ENCODE results near the gene TCF12. TPM values are rescaled to one million over a fixed set of nuclear protein-coding genes. Genes with fewer than 3 reads are reported as not detected.

The TCF12 gene
- total and polyA plus RNA-seq, 8 donors = 7.7 to 67.4 (median 27.3) TPM

DNA sequence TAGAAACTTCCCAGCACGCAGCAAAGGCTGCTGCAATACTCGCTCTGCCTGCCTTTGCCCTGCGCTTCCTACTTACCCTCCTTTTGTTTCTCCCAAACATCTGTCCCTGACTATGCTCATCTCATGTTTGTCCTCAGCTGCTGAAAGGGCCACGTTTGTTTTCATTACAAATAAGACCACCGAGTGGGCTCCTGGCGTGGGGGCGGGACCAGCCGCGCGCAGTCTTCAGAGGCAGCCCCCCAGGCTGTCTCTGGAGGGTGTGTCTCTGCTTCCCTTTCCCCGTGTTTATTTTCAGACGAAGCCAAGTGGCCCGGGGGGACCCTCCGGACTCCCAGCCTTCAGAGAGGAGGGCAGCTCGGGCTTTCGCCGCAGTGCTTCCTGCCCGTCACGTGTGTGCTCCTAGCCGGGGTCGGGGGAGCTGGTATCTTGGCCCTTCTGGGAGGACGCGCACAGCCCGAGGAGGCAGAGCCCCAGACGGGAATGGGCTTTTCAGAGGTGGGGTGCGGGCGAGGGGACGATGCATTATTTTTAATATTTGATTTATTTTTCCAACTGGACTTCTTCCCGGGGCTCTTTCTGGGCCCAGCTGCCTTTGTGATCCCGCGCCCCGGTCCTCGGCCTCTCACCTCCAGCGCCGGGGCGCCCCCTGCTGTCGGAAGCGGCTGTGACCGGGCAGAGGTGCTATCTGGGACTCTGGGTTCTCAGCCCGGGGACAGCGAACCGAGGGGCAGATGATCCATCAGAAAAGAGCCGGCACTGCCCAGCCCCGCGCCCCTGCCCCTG lies 387.9 kb downstream of the TCF12 start:
- FAIRE-seq = no peak
- Histone ChIP-seq H3K9me3 (no peaks in the 10 kb centered on the region), H3K36me3 (no peaks in the 10 kb centered on the region), H3K27me3 (no peaks in the 10 kb centered on the region), H3K27ac (no peak overlapping the region), H3K4me1 (no peaks in the 10 kb centered on the region), H3K4me3 (peak overlapping the region; percentile 15 to 48 (median 32))
- TF ChIP-seq, protein P1, sequence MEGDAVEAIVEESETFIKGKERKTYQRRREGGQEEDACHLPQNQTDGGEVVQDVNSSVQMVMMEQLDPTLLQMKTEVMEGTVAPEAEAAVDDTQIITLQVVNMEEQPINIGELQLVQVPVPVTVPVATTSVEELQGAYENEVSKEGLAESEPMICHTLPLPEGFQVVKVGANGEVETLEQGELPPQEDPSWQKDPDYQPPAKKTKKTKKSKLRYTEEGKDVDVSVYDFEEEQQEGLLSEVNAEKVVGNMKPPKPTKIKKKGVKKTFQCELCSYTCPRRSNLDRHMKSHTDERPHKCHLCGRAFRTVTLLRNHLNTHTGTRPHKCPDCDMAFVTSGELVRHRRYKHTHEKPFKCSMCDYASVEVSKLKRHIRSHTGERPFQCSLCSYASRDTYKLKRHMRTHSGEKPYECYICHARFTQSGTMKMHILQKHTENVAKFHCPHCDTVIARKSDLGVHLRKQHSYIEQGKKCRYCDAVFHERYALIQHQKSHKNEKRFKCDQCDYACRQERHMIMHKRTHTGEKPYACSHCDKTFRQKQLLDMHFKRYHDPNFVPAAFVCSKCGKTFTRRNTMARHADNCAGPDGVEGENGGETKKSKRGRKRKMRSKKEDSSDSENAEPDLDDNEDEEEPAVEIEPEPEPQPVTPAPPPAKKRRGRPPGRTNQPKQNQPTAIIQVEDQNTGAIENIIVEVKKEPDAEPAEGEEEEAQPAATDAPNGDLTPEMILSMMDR (IDR thresholded peaks at IDR 0.05) = peak; percentile 78 to 94 (median 87)
- peak; percentile 91 to 98 (median 97) for ATAC-seq
- 6% methylated on average over 45 of the region's 45 CpGs for WGBS, 2 donors
- intact Hi-C loops (cut with DNase I) = loop anchor here in 2 of 3 donors (5.0 to 10.0 kb wide), 3 partner anchors 149 to 812 kb away; no protein-coding TSS in a partner anchor
- peak; percentile 72 to 100 (median 89) for DNase-seq

DNA sequence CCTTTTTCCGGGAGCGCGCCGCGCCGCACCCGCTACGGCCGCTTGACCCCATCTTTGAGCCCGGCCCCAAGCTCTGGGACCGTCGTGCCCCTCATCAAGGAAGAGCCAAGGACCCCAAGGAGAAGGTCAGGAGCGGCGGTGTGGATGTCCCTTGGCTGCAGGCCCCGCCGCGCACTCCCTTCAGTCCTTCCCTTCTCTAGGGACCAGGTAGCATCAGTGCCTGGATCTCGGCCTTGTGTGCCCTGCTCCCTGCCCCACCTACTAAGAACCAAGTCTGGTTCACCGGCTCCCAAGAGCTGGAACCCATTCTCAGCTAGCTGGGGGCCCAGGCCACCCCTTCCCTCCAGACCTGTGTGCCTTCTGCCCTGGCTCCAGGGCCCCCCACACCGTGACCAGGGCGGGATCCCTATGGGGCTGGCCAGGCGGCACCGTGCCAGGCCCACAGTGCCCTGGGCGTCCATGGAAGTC lies 388.5 kb downstream of the TCF12 start:
- Histone ChIP-seq H3K4me1 (no peaks in the 10 kb centered on the region), H3K4me3 (peak overlapping the region; percentile 15 to 48 (median 32)), H3K9me3 (no peaks in the 10 kb centered on the region), H3K27me3 (no peaks in the 10 kb centered on the region), H3K27ac (no peak overlapping the region), H3K36me3 (no peaks in the 10 kb centered on the region)
- ATAC-seq (peak; percentile 5 to 19 (median 13)), DNase-seq (peak in 1 of 6 donors; percentile 36), FAIRE-seq (no peak)
- intact Hi-C loops (cut with DNase I) = loop anchor here in 2 of 3 donors (5.0 to 10.0 kb wide), 3 partner anchors 150 to 812 kb away; no protein-coding TSS in a partner anchor
- WGBS, 2 donors = 20 to 33% methylated on average over 24 of the region's 24 CpGs
- TF ChIP-seq, protein P1 (IDR thresholded peaks at IDR 0.05) = no peak

DNA sequence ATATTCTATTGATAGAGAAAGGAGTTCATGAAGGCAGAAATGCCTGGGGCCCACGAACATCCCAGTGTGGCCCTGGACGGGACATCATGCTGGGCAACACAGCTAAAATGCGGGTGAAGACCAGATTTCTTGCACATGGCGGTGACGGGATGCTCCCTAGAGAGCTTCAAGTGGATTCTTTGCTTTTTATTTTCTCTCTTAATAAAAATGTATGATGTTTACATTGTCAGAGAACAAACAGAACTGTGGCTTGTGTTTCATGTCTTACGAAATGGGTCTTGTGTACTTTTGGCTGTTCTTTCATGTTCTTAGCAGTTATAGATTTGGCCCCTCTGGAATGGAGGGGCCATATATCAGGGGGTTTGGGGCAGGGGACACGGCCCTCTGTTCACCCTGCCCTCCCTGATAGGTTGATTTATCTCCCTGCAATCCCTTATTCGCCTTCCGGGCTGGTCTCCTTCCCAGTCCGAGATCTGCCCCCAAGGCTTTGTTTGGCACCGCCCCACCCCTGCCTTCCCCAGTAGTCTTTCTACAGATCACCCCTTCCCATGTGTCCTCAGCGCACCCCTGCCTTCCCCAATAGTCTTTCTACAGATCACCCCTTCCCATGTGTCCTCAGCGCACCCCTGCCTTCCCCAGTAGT lies 389.2 kb downstream of the TCF12 start:
- FAIRE-seq (no peak), DNase-seq (no peak), ATAC-seq (no peak)
- Histone ChIP-seq H3K27me3 (no peaks in the 10 kb centered on the region), H3K27ac (no peak overlapping the region), H3K36me3 (no peaks in the 10 kb centered on the region), H3K9me3 (no peaks in the 10 kb centered on the region), H3K4me3 (no peak overlapping the region), H3K4me1 (no peaks in the 10 kb centered on the region)
- TF ChIP-seq, protein P1 (IDR thresholded peaks at IDR 0.05) = no peak
- intact Hi-C loops (cut with DNase I) = loop anchor here in 2 of 3 donors (5.0 to 10.0 kb wide), 3 partner anchors 150 to 813 kb away; no protein-coding TSS in a partner anchor
- 78 to 82% methylated on average over 12 to 13 of the region's 13 CpGs for WGBS, 2 donors

DNA sequence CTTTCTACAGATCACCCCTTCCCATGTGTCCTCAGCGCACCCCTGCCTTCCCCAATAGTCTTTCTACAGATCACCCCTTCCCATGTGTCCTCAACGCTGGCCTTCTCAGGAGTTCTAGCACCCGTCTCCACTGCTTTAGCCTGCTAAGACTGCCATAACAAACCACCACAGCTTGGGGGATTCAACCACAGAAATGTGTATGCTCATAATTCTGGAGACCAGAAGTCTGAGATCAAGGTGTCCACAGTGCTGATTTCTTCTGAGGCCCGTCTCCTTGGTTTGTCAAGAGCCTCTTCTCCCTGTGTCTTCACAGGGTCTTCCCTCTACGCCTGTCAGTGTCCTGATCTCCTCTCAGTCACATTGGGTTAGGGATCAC lies 389.7 kb downstream of the TCF12 start:
- intact Hi-C loops (cut with DNase I) = loop anchor here in 2 of 3 donors (5.0 to 10.0 kb wide), 3 partner anchors 151 to 813 kb away; no protein-coding TSS in a partner anchor
- TF ChIP-seq, protein P1 (IDR thresholded peaks at IDR 0.05) = no peak
- Histone ChIP-seq H3K4me1 (no peaks in the 10 kb centered on the region), H3K27me3 (no peaks in the 10 kb centered on the region), H3K27ac (no peak overlapping the region), H3K9me3 (no peaks in the 10 kb centered on the region), H3K36me3 (no peaks in the 10 kb centered on the region), H3K4me3 (no peak overlapping the region)
- ATAC-seq = no peak
- no peak for DNase-seq
- WGBS, 2 donors = 90 to 92% methylated on average over 5 of the region's 5 CpGs
- no peak for FAIRE-seq

All from pancreas (tissue), 10 donors.